Naive thymus-derived CD4-positive, alpha-beta T cell (primary cell): Measurements from ENCODE around the gene NUP93. TPM values are rescaled to one million over a fixed set of nuclear protein-coding genes. Genes with fewer than 3 reads are reported as not detected.
A peak's percentile ranks its signal among the peaks of the same experiment; 100 is the strongest.

Experiments
- ATAC-seq: fragments of 150-1000 bp; cut with Tn5 transposase; 2 replicates; pipeline ENCODE4 v1.10.0; 2021; ENCODE audit warnings: mild to moderate bottlenecking, moderate library complexity
- CTCF ChIA-PET: fragments of 350-600 bp; sonication (Branson Sonifier 250); formaldehyde crosslinking; loops from one replicate; lab custom pipeline; 2021; ENCODE audit warnings: antibody characterized with exemption; lab: Charles Lee
- POLR2A ChIA-PET: fragments of 350-600 bp; sonication (Branson Sonifier 250); formaldehyde crosslinking; loops from one replicate; lab custom pipeline; 2021; ENCODE audit warnings: antibody characterized with exemption, inconsistent platforms; lab: Charles Lee
- DNase-seq, 9 donors: peaks; one replicate each; pipeline versions ENCODE4 v3.0.0 to v3.0.0-alpha.2; 2020 to 2022; ENCODE audit warnings: mixed read lengths in 1 of 9
- H3K27ac ChIP-seq: one replicate; pipeline ENCODE4 v1.7.0; 2013; ENCODE audit warnings: mild to moderate bottlenecking, low read depth, low read length, moderate library complexity
- H3K27me3 ChIP-seq, 2 donors: one replicate each; pipeline ENCODE4 v1.7.0; 2013; ENCODE audit warnings: low read length in 2 of 2, mild to moderate bottlenecking in 2 of 2, moderate library complexity in 2 of 2; ENCODE audit not compliant: control insufficient read depth in 2 of 2, insufficient read depth in 2 of 2
- H3K36me3 ChIP-seq, 3 experiments: 1 replicate in 2 of 3; 2 replicates in 1 of 3; pipeline ENCODE4 v1.7.0; 2013; ENCODE audit warnings: low read length in 3 of 3, mild to moderate bottlenecking in 3 of 3, moderate library complexity in 1 of 3; ENCODE audit not compliant: insufficient read depth in 3 of 3, control insufficient read depth in 2 of 3
- H3K4me1 ChIP-seq, 2 donors: one replicate each; pipeline ENCODE4 v1.7.0; 2013; ENCODE audit warnings: low read length in 2 of 2, mild to moderate bottlenecking in 2 of 2, moderate library complexity in 1 of 2; ENCODE audit not compliant: control insufficient read depth in 2 of 2, insufficient read depth in 2 of 2
- H3K4me3 ChIP-seq: 2 replicates; pipeline ENCODE4 v1.7.0; 2013; ENCODE audit warnings: mild to moderate bottlenecking, low read length
- H3K9me3 ChIP-seq, 3 experiments: 1 replicate in 2 of 3; 2 replicates in 1 of 3; pipeline ENCODE4 v1.7.0; 2013; ENCODE audit warnings: low read length in 3 of 3; ENCODE audit not compliant: control insufficient read depth in 2 of 3
- H3K27ac Mint-ChIP-seq, 9 donors: one replicate each; pipeline ENCODE4 v1.8.0; 2020 to 2022; ENCODE audit warnings: mixed read lengths in 9 of 9, mild to moderate bottlenecking in 8 of 9, moderate library complexity in 5 of 9, inconsistent platforms in 2 of 9
- H3K27me3 Mint-ChIP-seq, 5 donors: one replicate each; pipeline ENCODE4 v1.8.0; 2021 to 2022; ENCODE audit warnings: mixed read lengths in 5 of 5, mild to moderate bottlenecking in 1 of 5
- H3K36me3 Mint-ChIP-seq, 5 donors: one replicate each; pipeline ENCODE4 v1.8.0; 2020 to 2022; ENCODE audit warnings: mixed read lengths in 5 of 5, mild to moderate bottlenecking in 3 of 5, inconsistent platforms in 1 of 5
- H3K4me1 Mint-ChIP-seq, 7 donors: one replicate each; pipeline ENCODE4 v1.8.0; 2020 to 2022; ENCODE audit warnings: mixed read lengths in 7 of 7, mild to moderate bottlenecking in 3 of 7, inconsistent platforms in 1 of 7
- H3K4me3 Mint-ChIP-seq, 10 donors: one replicate each; pipeline ENCODE4 v1.8.0; 2020 to 2022; ENCODE audit warnings: mild to moderate bottlenecking in 10 of 10, mixed read lengths in 10 of 10, moderate library complexity in 6 of 10, inconsistent platforms in 2 of 10
- H3K9me3 Mint-ChIP-seq, 11 donors: one replicate each; pipeline ENCODE4 v1.8.0; 2020 to 2022; ENCODE audit warnings: mixed read lengths in 11 of 11, mild to moderate bottlenecking in 4 of 11, inconsistent platforms in 1 of 11, moderate library complexity in 1 of 11
- intact Hi-C, 2 donors: fragments of 100-400 bp; cut with micrococcal nuclease; formaldehyde crosslinking; loops; one replicate each; pipeline ENCODE4 v1.15.1; 2023
- polyA plus RNA-seq, 2 donors: library from polyadenylated mRNA; unstranded; fragments of 300-500 nt; fragmentation: Illumina TruSeq; gene quantifications; one replicate each; pipeline ENCODE4 v1.2.3, GENCODE V29; 2021
- total RNA-seq, 6 experiments: library from RNA in 5 of 6; stranded (reverse) in 5 of 6; gene quantifications; 1 replicate in 5 of 6; 2 replicates in 1 of 6; pipeline ENCODE4 v1.2.3 and lab custom pipeline; 2021 to 2026

Gene NUP93
- total and polyA plus RNA-seq, 7 experiments from 2014 or later = 53.0 to 90.5 (median 64.5) TPM

DNA sequence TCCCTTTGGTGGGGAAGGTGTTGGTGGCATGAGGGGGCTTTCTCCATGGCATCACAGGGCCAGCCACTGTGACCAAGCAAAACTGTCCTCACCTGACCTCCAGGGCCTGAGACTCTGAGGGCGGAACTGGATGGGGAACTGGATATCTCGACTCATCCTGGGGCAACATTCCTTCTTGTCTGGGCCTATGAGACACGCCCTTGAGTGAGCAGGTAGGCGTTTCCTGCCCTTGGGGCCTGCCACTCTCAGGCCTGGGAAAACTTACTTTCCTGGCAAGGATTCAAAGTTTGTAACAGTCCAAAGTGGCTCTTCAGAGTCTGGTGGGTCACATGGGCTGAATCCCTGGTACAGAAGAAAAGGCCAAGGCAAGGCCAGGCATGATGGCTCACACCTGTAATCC, 38.0 kb upstream of the NUP93 start:
- Histone ChIP-seq H3K9me3 (no peaks in the 10 kb centered on the region), H3K36me3 (no peaks in the 10 kb centered on the region), H3K27ac (no peak overlapping the region), H3K4me3 (no peak overlapping the region), H3K4me1 (no peaks in the 10 kb centered on the region), H3K27me3 (no peaks in the 10 kb centered on the region)
- Mint-ChIP-seq H3K4me1 (peaks cover 0 to 3% (median 0%) of the 10 kb centered on the region in 7 donors), H3K36me3 (peaks cover 0 to 6% (median 4%) of the 10 kb centered on the region in 5 donors), H3K4me3 (no peak overlapping the region), H3K27ac (no peak overlapping the region), H3K27me3 (peaks cover 0 to 20% (median 0%) of the 10 kb centered on the region in 5 donors), H3K9me3 (peaks cover 0 to 8% (median 0%) of the 10 kb centered on the region in 11 donors)
- CTCF ChIA-PET = no interaction called here
- intact Hi-C loops = no loop called here
- ATAC-seq (no peak), DNase-seq (no peak)
- POLR2A ChIA-PET = no interaction called here

DNA sequence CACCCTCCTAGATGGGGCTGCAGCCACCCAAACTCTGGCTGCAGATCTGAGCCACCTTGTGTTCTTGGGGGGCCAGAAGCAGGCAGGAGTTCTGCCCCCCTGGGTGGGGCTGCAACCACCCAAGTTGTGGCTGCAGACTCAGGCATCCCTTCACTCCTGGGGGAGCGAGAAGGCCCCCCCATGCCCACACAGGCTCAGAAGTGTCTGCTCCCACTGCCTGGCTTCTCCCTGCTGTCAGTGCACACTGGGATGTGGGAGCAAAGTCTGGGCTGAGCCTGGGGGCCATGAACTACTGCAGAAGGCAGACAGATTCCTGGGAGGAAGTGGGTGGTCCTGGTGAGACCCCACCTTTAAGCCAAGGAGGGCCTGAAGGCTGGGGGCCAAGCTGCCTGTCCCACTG, 34.7 kb upstream of the NUP93 start:
- Mint-ChIP-seq H3K4me3 (no peak overlapping the region), H3K27me3 (peaks cover 0 to 6% (median 0%) of the 10 kb centered on the region in 5 donors), H3K27ac (no peak overlapping the region), H3K4me1 (no peaks in the 10 kb centered on the region), H3K36me3 (peaks cover 0 to 4% (median 0%) of the 10 kb centered on the region in 5 donors), H3K9me3 (peaks cover 0 to 18% (median 4%) of the 10 kb centered on the region in 11 donors)
- DNase-seq (no peak), ATAC-seq (no peak)
- Histone ChIP-seq H3K4me3 (no peak overlapping the region), H3K36me3 (no peaks in the 10 kb centered on the region), H3K27ac (no peak overlapping the region), H3K4me1 (no peaks in the 10 kb centered on the region), H3K27me3 (no peaks in the 10 kb centered on the region), H3K9me3 (no peaks in the 10 kb centered on the region)
- intact Hi-C loops = no loop called here
- CTCF ChIA-PET = interaction anchor here (0.6 to 2.4 kb wide), 2 partner anchors 119 to 365 kb away, joined by 3 to 10 read pairs; no protein-coding TSS in a partner anchor
- POLR2A ChIA-PET = interaction anchor here (0.8 to 2.9 kb wide), 4 partner anchors 8 to 19 kb away, joined by 3 to 12 read pairs (median 4); partner anchors contain the start of gene MT1X

DNA sequence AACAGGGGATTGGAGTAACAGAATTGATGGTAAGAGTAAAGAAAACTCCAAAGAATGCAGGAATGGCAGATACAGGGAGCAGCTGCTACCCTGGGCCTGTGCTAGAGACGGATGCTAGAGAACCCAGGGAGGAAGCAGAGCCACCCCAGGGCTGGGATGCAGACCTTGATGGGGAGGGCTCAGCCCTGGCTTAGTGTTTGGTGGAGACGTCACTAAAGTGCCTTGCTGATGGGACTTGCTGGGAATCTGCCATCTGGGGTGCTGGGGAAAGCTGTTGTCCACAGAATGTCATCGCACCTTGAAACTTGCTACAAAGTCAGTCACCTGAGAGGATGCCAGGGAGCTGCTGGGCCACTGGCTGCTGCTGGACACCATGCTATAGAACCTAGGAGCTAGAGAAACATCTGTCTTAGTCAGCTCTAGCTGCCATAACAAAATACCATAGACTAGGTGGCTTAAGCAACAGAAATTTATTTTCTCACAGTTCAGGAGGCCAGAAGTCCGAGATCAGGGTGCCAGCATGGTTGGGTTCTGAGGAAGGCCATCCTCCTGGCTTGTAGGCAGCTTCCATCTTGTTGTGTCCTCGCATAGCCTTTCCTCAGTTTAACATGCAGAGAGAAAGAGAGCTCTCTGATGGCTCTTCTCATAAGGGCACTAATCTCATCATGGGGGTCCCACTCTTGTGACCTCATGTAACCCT, 32.3 kb upstream of the NUP93 start:
- no peak overlapping the region for H3K4me3 ChIP-seq
- H3K9me3 Mint-ChIP-seq = peaks cover 0 to 18% (median 0%) of the 10 kb centered on the region in 11 donors
- POLR2A ChIA-PET = interaction anchor here (0.6 to 1.6 kb wide), 3 partner anchors 15 to 25 kb away, joined by 3 to 8 read pairs (median 5); partner anchors contain the start of gene MT1X
- H3K27me3 Mint-ChIP-seq = peaks cover 0 to 5% (median 0%) of the 10 kb centered on the region in 5 donors
- peaks cover 0 to 4% (median 0%) of the 10 kb centered on the region in 5 donors for H3K36me3 Mint-ChIP-seq
- CTCF ChIA-PET = interaction anchor here (1.2 kb wide), 1 partner anchor 121 kb away, joined by 6 read pairs; no protein-coding TSS in a partner anchor
- peak overlapping the region in 2 of 9 donors; percentile 46 to 51 for H3K27ac Mint-ChIP-seq
- ATAC-seq (no peak), DNase-seq (no peak)
- H3K36me3 ChIP-seq = no peaks in the 10 kb centered on the region
- H3K27ac ChIP-seq = no peak overlapping the region
- no peaks in the 10 kb centered on the region for H3K27me3 ChIP-seq
- no peak overlapping the region for H3K4me3 Mint-ChIP-seq
- H3K4me1 ChIP-seq = peaks cover 0 to 5% of the 10 kb centered on the region in 2 donors
- H3K4me1 Mint-ChIP-seq = peaks cover 0 to 10% (median 9%) of the 10 kb centered on the region in 7 donors
- intact Hi-C loops = no loop called here
- no peaks in the 10 kb centered on the region for H3K9me3 ChIP-seq

GRCh38 chr16:56700195-56700594, 29.7 kb upstream of the NUP93 start:
- H3K36me3 Mint-ChIP-seq = peaks cover 0 to 4% (median 0%) of the 10 kb centered on the region in 5 donors
- peaks cover 0 to 18% (median 0%) of the 10 kb centered on the region in 11 donors for H3K9me3 Mint-ChIP-seq
- H3K4me3 Mint-ChIP-seq = no peak overlapping the region

DNA sequence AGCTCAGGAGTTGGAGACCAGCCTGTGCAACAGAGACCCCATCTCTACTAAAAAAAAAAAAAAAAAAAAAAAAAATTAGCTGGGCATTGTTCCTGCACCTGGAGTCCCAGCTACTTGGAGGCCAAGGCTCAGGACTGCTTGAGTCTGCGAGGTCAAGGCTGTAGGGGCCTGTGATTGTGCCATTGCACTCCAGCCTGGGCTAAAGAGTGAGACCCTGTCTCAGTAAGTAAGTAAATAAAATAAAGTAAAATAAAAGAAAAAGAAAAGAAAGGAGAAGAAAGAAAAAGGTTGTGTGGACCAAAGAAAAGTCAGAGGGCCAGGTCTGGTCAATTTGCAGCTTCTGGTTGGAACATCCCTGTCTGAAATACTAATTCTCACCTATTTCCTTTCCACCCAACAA, 29.3 kb upstream of the NUP93 start:
- peaks cover 0 to 3% (median 0%) of the 10 kb centered on the region in 5 donors for H3K27me3 Mint-ChIP-seq
- intact Hi-C loops = loop anchor here in 1 of 2 donors (10.0 kb wide), 1 partner anchor 276 kb away; the partner anchor contains the start of gene AMFR
- DNase-seq = no peak
- Histone ChIP-seq H3K27ac (no peak overlapping the region), H3K36me3 (no peaks in the 10 kb centered on the region), H3K4me3 (no peak overlapping the region), H3K4me1 (peaks cover 0 to 5% of the 10 kb centered on the region in 2 donors), H3K27me3 (no peaks in the 10 kb centered on the region), H3K9me3 (no peaks in the 10 kb centered on the region)
- peaks cover 0 to 18% (median 0%) of the 10 kb centered on the region in 11 donors for H3K9me3 Mint-ChIP-seq
- no peak overlapping the region for H3K27ac Mint-ChIP-seq
- CTCF ChIA-PET = interaction anchor here (0.7 to 5.0 kb wide), 15 partner anchors 17 to 267 kb away, joined by 3 to 86 read pairs (median 6); partner anchors contain the start of gene MT1X
- H3K4me1 Mint-ChIP-seq = peaks cover 0 to 10% (median 9%) of the 10 kb centered on the region in 7 donors
- no peak for ATAC-seq
- no peak overlapping the region for H3K4me3 Mint-ChIP-seq
- peaks cover 0 to 4% (median 0%) of the 10 kb centered on the region in 5 donors for H3K36me3 Mint-ChIP-seq
- POLR2A ChIA-PET = interaction anchor here (0.6 to 3.7 kb wide), 4 partner anchors 16 to 181 kb away, joined by 3 to 16 read pairs (median 3); partner anchors contain the start of gene BBS2

More at GRCh38 chr16:56700195-56700594, 29.7 kb upstream of the NUP93 start:
- no peak overlapping the region for H3K27ac ChIP-seq
- ATAC-seq = no peak
- intact Hi-C loops = loop anchor here in 1 of 2 donors (10.0 kb wide), 1 partner anchor 275 kb away; the partner anchor contains the start of gene AMFR
- DNase-seq = no peak
- Mint-ChIP-seq H3K27ac (peak overlapping the region in 2 of 9 donors; percentile 45 to 76), H3K27me3 (peaks cover 0 to 3% (median 0%) of the 10 kb centered on the region in 5 donors), H3K4me1 (peaks cover 0 to 10% (median 9%) of the 10 kb centered on the region in 7 donors)
- H3K36me3 ChIP-seq = no peaks in the 10 kb centered on the region
- peaks cover 0 to 5% of the 10 kb centered on the region in 2 donors for H3K4me1 ChIP-seq
- POLR2A ChIA-PET = interaction anchor here (0.6 to 3.7 kb wide), 3 partner anchors 16 to 95 kb away, joined by 3 to 16 read pairs (median 3); no protein-coding TSS in a partner anchor
- H3K27me3 ChIP-seq = no peaks in the 10 kb centered on the region
- H3K4me3 ChIP-seq = no peak overlapping the region
- CTCF ChIA-PET = interaction anchor here (0.8 to 5.0 kb wide), 9 partner anchors 17 to 186 kb away, joined by 3 to 86 read pairs (median 5); partner anchors contain the start of gene MT1X
- no peaks in the 10 kb centered on the region for H3K9me3 ChIP-seq

DNA sequence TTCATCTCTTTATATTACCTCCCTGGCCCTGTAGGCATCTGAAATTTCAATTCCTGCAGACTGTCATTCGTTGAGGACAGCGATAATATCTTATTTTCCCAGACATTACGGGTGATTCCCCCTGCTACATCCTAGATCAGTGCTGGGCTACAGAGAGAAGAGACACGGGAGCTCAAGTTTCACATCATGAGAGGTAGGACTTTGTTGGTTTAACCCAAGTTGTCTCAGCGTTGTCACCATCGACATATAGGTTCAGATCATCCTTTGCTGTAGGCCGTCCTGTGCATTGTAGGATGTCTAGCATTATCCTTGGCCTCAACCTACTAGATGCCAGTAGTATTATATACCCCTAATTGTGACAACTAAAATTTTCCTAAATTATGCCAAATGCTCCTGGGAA, 28.4 kb upstream of the NUP93 start:
- Histone ChIP-seq H3K9me3 (no peaks in the 10 kb centered on the region), H3K4me1 (peaks cover 0 to 5% of the 10 kb centered on the region in 2 donors), H3K27me3 (no peaks in the 10 kb centered on the region), H3K27ac (peak overlapping the region; percentile 30), H3K36me3 (no peaks in the 10 kb centered on the region), H3K4me3 (no peak overlapping the region)
- DNase-seq (no peak), ATAC-seq (no peak)
- peaks cover 0 to 10% (median 9%) of the 10 kb centered on the region in 7 donors for H3K4me1 Mint-ChIP-seq
- peaks cover 0 to 4% (median 0%) of the 10 kb centered on the region in 5 donors for H3K36me3 Mint-ChIP-seq
- ChIA-PET POLR2A (interaction anchor here (0.5 to 3.7 kb wide), 11 partner anchors 19 to 182 kb away, joined by 3 to 17 read pairs (median 5); partner anchors contain the start of genes BBS2, MT1X and NUP93), CTCF (interaction anchor here (0.6 to 5.0 kb wide), 37 partner anchors 8 to 383 kb away, joined by 3 to 86 read pairs (median 4); partner anchors contain the start of genes BBS2, MT1H, MT1X and MT2A)
- no peaks in the 10 kb centered on the region for H3K27me3 Mint-ChIP-seq
- H3K4me3 Mint-ChIP-seq = no peak overlapping the region
- H3K9me3 Mint-ChIP-seq = peaks cover 0 to 16% (median 0%) of the 10 kb centered on the region in 11 donors
- H3K27ac Mint-ChIP-seq = peak overlapping the region in 8 of 9 donors; percentile 5 to 82 (median 43)
- intact Hi-C loops = loop anchor here in 1 of 2 donors (10.0 kb wide), 1 partner anchor 277 kb away; the partner anchor contains the start of gene AMFR
